HepG2 (cell line): Measurements from ENCODE around the gene OR7D2. TPM values are rescaled to one million over a fixed set of nuclear protein-coding genes. Genes with fewer than 3 reads are reported as not detected.
"Not testable (repeated sequence)": the region's sequence is repeated elsewhere in the genome, so short reads cannot be mapped to it uniquely, and the experiment has no call there.

ENCODE experiments used
- ATAC-seq: fragments of 200-7000 bp; cut with Tn5 transposase; 3 replicates; pipeline ENCODE4 v1.9.1; 2020; ENCODE audit warnings: mild to moderate bottlenecking, moderate library complexity
- BruUV-seq: library from RNA; stranded (reverse); fragments of 400-500 nt; replicated peaks from 2 replicates; lab custom pipeline; 2021; lab: Mats Ljungman, UMichigan
- CTCF ChIA-PET: fragments of 300-600 bp; formaldehyde crosslinking; extraction: SDS; loops from one replicate; lab custom pipeline; 2021; ENCODE audit warnings: low total read pairs, inconsistent platforms, low intra/inter-chr PET ratio; lab: Yijun Ruan, JAX
- POLR2A ChIA-PET: fragments of 350-600 bp; sonication (Branson Sonifier 250); formaldehyde crosslinking; loops from one replicate; lab custom pipeline; 2020; ENCODE audit warnings: antibody characterized with exemption, inconsistent platforms; lab: Yijun Ruan, JAX
- DNase-seq: peaks from one replicate; pipeline ENCODE4 v3.0.0-alpha.2; 2015; ENCODE audit warnings: low spot score
- FAIRE-seq: peaks from 3 replicates; lab custom pipeline; 2011; peaks lifted over from hg19 to GRCh38; lab: Jason Lieb, UNC
- H2AFZ ChIP-seq: one replicate; pipeline ENCODE4 v1.6.1; 2011; ENCODE audit warnings: low read length, inconsistent platforms
- H3K27ac ChIP-seq: fragments of 300-600 bp; 3 replicates; pipeline ENCODE4 v1.8.0; 2011; ENCODE audit warnings: mixed run types, mild to moderate bottlenecking, mixed read lengths, low read length, inconsistent platforms; ENCODE audit not compliant: insufficient read depth; ENCODE audit errors: extremely low read length
- H3K27me3 ChIP-seq, 2 experiments: fragments of 200-600 bp in 1 of 2; 2 replicates in 1 of 2; 3 replicates in 1 of 2; pipeline versions ENCODE4 v1.6.0 to v1.8.0; 2011; ENCODE audit warnings: low read length in 2 of 2, mild to moderate bottlenecking in 2 of 2, moderate library complexity in 2 of 2, inconsistent platforms in 1 of 2; ENCODE audit not compliant: insufficient read depth in 2 of 2, control insufficient read depth in 1 of 2
- H3K36me3 ChIP-seq, 2 experiments: fragments of 200-600 bp in 1 of 2; replicated peaks in 1 of 2; 2 replicates in 1 of 2; 3 replicates in 1 of 2; pipeline versions ENCODE4 v1.5.1 to v1.8.0; 2011; ENCODE audit warnings: low read length in 2 of 2, inconsistent platforms in 1 of 2; ENCODE audit not compliant: insufficient read depth in 2 of 2, control insufficient read depth in 1 of 2
- H3K4me1 ChIP-seq: 2 replicates; pipeline ENCODE4 v1.5.1; 2012; ENCODE audit warnings: low read length, inconsistent platforms; ENCODE audit not compliant: insufficient read depth
- H3K4me2 ChIP-seq: 2 replicates; pipeline ENCODE4 v1.6.0; 2011; ENCODE audit warnings: low read depth, low read length, inconsistent platforms
- H3K4me3 ChIP-seq, 3 experiments: fragments of 200-600 bp in 1 of 3; sonication (generic), shearing (Covaris generic) in 1 of 3; replicated peaks in 1 of 3; 2 replicates each; pipeline ENCODE4 v1.5.1; 2011 to 2016; ENCODE audit warnings: low read length in 3 of 3, inconsistent platforms in 2 of 3, low read depth in 2 of 3, mild to moderate bottlenecking in 2 of 3, control low read depth in 1 of 3, mixed read lengths in 1 of 3; ENCODE audit not compliant: insufficient read depth in 1 of 3
- H3K79me2 ChIP-seq: one replicate; pipeline ENCODE4 v1.6.1; 2011; ENCODE audit warnings: low read length, inconsistent platforms; ENCODE audit not compliant: insufficient read depth
- H3K9ac ChIP-seq: 2 replicates; pipeline ENCODE4 v1.6.0; 2011; ENCODE audit warnings: mild to moderate bottlenecking, low read depth, low read length, inconsistent platforms; ENCODE audit not compliant: insufficient read depth
- H3K9me3 ChIP-seq: 2 replicates; pipeline ENCODE4 v1.5.1; 2012; ENCODE audit warnings: mild to moderate bottlenecking, low read length
- H4K20me1 ChIP-seq: 2 replicates; pipeline ENCODE4 v1.6.0; 2011; ENCODE audit warnings: inconsistent platforms, mild to moderate bottlenecking, low read length, moderate library complexity; ENCODE audit not compliant: insufficient read depth
- NFE2 ChIP-seq: sonication (generic); formaldehyde crosslinking; IDR thresholded peaks from 2 replicates; pipeline ENCODE4 v1.4.0; 2020; ENCODE audit warnings: missing genetic modification reagents
- NFRKB ChIP-seq: fragments of 450-650 bp; IDR thresholded peaks from 2 replicates; pipeline ENCODE4 v1.6.1; 2017
- POLR2AphosphoS2 ChIP-seq: IDR thresholded peaks from 2 replicates; pipeline ENCODE4 v1.6.1; 2011; ENCODE audit warnings: low read depth, low read length, improper control_type of control experiment
- SMAD9 ChIP-seq: sonication (generic); formaldehyde crosslinking; IDR thresholded peaks from 2 replicates; pipeline ENCODE4 v1.5.1; 2020; ENCODE audit warnings: mild to moderate bottlenecking, missing genetic modification reagents
- ZMYM2 ChIP-seq: sonication (generic); formaldehyde crosslinking; IDR thresholded peaks from 2 replicates; pipeline ENCODE4 v1.8.0; 2022; ENCODE audit warnings: mild to moderate bottlenecking, missing genetic modification reagents
- WGBS: methylation state at CpG from one replicate; pipeline ENCODE4 v1.1.6; 2017; ENCODE audit warnings: low lambda C conversion rate; 5-methylcytosine and 5-hydroxymethylcytosine counted together
- in situ Hi-C: cut with HindIII; loops from 2 replicates; pipeline ENCODE4 v1.10.0; 2017; ENCODE audit warnings: low pct_unique_long_range_greater_than_20kb; ENCODE audit not compliant: extremely low pct_ligation_motif_present
- intact Hi-C: fragments of 100-400 bp; cut with micrococcal nuclease; formaldehyde crosslinking; loops from one replicate; pipeline ENCODE4 v1.10.0; 2022; ENCODE audit not compliant: unreplicated experiment
- polyA plus RNA-seq, 8 experiments: library from polyadenylated mRNA; depleted of rRNA in 3 of 8; stranded (reverse) in 7 of 8; unstranded in 1 of 8; fragments of >200 nt; fragmentation: Illumina TruSeq in 4 of 8; extraction: Trizol in 4 of 8; gene quantifications; 2 replicates each; pipeline versions ENCODE4 v1.2.1 to v1.2.3, GENCODE V29; 2011 to 2016; ENCODE audit warnings: low read depth in 4 of 8, missing spikeins in 1 of 8, mixed read lengths in 1 of 8; ENCODE audit not compliant: insufficient read depth in 1 of 8
- total RNA-seq, 5 experiments: library from RNA; depleted of rRNA; stranded (reverse); fragments of >200 nt; fragmentation: Illumina TruSeq; extraction: Trizol; gene quantifications; 2 replicates each; pipeline ENCODE4 v1.2.3, GENCODE V29; 2016; ENCODE audit warnings: low read depth in 1 of 5
- TF ChIP-seq, protein P1 (sequence below): sonication (generic); formaldehyde crosslinking; IDR thresholded peaks from 2 replicates; pipeline ENCODE4 v1.8.0; 2022; ENCODE audit warnings: mild to moderate bottlenecking, missing genetic modification reagents

The OR7D2 gene
- total and polyA plus RNA-seq, 2 of the 13 experiments (the other 11 are each of a cell fraction or from before 2014, with no cell fraction given), result 0.07 TPM; not detected in 1

DNA sequence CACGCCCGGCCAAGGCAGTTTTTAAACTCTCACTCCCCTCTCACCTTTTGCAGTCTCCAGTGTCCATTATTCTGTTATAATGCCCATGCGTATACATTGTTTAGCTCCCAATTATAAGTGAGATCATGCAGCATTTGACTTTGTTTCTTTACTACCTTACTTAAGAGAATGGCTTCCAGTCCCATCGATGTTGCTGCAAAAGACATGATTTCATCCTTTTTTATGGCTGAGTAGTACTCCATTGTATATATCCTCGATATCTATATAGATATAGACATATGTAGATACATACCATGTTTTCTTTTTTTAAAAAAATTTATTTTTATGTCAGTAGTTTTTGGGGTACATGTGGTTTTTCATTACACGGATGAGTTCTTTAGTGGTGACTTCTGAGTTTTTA is 8.4 kb downstream of the OR7D2 start:
- H3K27me3 ChIP-seq, result no peaks in the 10 kb centered on the region
- in situ Hi-C loops (no loop called here), intact Hi-C loops (no loop called here)
- no peak overlapping the region for H3K27ac ChIP-seq
- no peak overlapping the region for H3K4me3 ChIP-seq
- no peaks in the 10 kb centered on the region for H3K9me3 ChIP-seq
- CTCF ChIA-PET, result no interaction called here
- no peak overlapping the region for H3K9ac ChIP-seq
- H3K36me3 ChIP-seq, result no peaks in the 10 kb centered on the region
- H3K4me1 ChIP-seq, result no peaks in the 10 kb centered on the region
- no peaks in the 10 kb centered on the region for H3K79me2 ChIP-seq
- POLR2A ChIA-PET, result no interaction called here
- 42% methylated on average over 6 of the region's 6 CpGs for WGBS
- H3K4me2 ChIP-seq, result no peak overlapping the region
- BruUV-seq, result no TSS peak
- no peak for TF ChIP-seq NFE2 (CRISPR knock-in tag)
- H2AFZ ChIP-seq, result no peak overlapping the region
- FAIRE-seq (no peak), DNase-seq (no peak), ATAC-seq (no peak)
- H4K20me1 ChIP-seq, result no peaks in the 10 kb centered on the region

DNA sequence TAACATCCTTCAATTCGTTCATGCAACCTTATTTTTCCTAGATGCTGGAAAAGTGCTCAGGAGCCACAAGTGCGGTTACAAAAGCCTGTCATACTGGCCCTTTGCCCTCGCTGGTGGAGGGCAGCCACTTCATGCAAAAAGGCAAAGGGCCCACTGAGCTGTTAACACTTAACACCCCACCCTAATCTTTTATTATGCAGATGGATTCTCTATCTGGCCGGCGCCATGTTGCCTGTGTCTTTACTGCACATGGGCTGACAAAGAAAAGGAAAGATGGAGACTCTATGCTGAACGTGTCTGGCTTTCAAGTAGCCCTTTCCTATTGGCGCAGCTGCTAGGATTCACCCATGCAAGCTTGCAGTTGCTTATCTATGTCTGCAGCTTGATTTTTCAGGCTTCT is 10.8 kb downstream of the OR7D2 start:
- Histone ChIP-seq H3K4me1 (no peaks in the 10 kb centered on the region), H3K9ac (no peak overlapping the region), H3K36me3 (no peaks in the 10 kb centered on the region), H3K9me3 (no peaks in the 10 kb centered on the region), H3K4me3 (no peak overlapping the region), H3K4me2 (no peak overlapping the region), H3K79me2 (no peaks in the 10 kb centered on the region)
- WGBS, result 14% methylated on average over 7 of the region's 7 CpGs
- DNase-seq (no peak), ATAC-seq (no peak)
- CTCF ChIA-PET, result no interaction called here
- intact Hi-C loops, result no loop called here
- in situ Hi-C loops, result no loop called here
- BruUV-seq, result no TSS peak
- TF ChIP-seq ZMYM2 (CRISPR knock-in tag) (no peak), NFRKB (no peak), SMAD9 (CRISPR knock-in tag) (no peak), POLR2AphosphoS2 (no peak)
- TF ChIP-seq, protein P1, sequence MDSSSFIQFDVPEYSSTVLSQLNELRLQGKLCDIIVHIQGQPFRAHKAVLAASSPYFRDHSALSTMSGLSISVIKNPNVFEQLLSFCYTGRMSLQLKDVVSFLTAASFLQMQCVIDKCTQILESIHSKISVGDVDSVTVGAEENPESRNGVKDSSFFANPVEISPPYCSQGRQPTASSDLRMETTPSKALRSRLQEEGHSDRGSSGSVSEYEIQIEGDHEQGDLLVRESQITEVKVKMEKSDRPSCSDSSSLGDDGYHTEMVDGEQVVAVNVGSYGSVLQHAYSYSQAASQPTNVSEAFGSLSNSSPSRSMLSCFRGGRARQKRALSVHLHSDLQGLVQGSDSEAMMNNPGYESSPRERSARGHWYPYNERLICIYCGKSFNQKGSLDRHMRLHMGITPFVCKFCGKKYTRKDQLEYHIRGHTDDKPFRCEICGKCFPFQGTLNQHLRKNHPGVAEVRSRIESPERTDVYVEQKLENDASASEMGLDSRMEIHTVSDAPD, result no peak
- TF ChIP-seq, all 625 proteins: peak for 0
- no peak for FAIRE-seq
- H2AFZ ChIP-seq, result no peak overlapping the region
- no peaks in the 10 kb centered on the region for H4K20me1 ChIP-seq
- no peaks in the 10 kb centered on the region for H3K27me3 ChIP-seq
- no peak overlapping the region for H3K27ac ChIP-seq
- POLR2A ChIA-PET, result no interaction called here

DNA sequence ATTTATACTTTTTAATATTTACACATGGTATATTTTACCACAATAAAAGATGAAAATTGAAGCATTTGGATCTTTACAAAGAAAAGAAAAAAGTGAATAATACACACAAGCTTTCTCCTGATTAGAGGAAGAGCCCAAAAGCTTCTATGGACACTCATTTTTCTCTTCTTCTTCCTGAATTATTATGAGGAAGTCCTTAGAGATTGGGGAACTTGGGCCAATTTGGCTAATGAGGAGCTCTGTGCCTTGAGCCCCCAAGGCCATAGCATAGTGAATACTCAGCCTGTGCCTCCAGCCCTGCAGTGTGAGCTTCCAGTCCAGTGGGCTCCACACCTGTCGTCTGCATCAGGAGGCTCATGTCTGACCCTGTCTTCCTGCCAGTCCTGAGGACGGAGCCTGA is 19.3 kb downstream of the OR7D2 start:
- H3K9ac ChIP-seq, FAIRE-seq, H4K20me1 ChIP-seq, ATAC-seq, H3K27me3 ChIP-seq, H2AFZ ChIP-seq, H3K79me2 ChIP-seq, H3K36me3 ChIP-seq, H3K27ac ChIP-seq, BruUV-seq, H3K9me3 ChIP-seq, DNase-seq, CTCF ChIA-PET, H3K4me2 ChIP-seq, H3K4me3 ChIP-seq, POLR2A ChIA-PET, in situ Hi-C loops, intact Hi-C loops, H3K4me1 ChIP-seq: not testable (repeated sequence)
- no CpG with 5 or more reads among the region's 2 CpGs for WGBS
